OCI-M2 (cell line): Measurements from ENCODE around the gene PLEKHA5.
"Not testable (repeated sequence)": the region's sequence is repeated elsewhere in the genome, so short reads cannot be mapped to it uniquely, and the experiment has no call there.

Source experiments
- DNase-seq: peaks from one replicate; lab custom pipeline; 2025; ENCODE audit not compliant: unreplicated experiment; lab: John Stamatoyannopoulos, UW

The PLEKHA5 gene

DNA sequence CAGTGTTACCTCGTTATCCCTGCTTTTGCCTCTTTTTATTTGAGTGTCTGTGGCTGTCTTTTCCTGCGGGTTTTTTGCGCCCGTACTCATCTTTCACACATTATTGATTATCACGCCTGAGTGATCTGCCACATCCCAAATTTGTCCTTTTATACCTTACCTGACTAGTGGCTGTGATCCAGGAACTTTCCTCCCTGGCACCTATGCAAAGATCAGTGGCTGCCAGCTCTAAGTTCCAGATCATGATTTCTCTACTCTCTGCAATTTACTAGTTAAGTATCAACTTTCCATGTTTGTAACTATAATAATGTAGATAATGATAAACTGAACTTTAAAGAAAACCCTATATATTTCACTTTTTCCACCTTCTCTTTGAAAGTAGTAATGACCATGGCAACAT, 36.9 kb downstream of the PLEKHA5 start:
- no peak for DNase-seq

DNA sequence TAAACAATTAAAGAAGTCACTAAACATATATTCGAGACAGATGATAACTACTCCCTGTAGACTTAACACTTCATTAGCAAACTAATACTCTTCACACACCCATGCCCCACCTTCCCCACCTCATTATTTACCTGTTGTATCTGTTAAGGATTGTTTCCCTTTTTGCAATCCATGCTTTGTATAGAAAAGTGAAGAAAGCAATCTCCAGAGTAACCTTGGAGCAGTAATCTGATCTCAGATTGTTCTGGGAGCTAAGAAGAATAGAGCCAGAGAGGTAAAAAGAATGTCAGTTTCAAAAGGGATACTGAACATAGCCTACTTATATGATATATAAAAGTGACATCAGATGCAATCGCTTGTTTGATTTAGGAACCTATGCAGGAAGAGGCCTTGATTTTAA, 37.4 kb downstream of the PLEKHA5 start:
- DNase-seq: no peak

DNA sequence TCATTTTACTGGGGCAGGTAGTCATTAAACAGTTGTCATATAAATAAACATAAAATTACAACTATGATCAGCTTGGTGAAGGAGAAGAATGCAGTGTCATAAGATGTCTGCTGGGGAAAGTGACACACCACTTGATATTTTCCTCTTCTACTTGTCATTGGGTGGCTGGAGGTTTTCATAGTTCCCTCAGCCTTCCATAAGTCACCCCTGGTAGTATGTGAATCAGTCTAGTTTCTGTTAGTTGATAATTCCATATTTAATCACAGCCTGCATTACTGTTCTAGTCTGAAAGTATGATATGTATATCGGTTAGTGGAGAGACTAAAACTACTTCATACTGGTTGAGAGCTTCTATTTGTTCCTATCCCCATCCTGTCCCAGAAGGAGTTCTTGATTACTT, 38.2 kb downstream of the PLEKHA5 start:
- DNase-seq: no peak

DNA sequence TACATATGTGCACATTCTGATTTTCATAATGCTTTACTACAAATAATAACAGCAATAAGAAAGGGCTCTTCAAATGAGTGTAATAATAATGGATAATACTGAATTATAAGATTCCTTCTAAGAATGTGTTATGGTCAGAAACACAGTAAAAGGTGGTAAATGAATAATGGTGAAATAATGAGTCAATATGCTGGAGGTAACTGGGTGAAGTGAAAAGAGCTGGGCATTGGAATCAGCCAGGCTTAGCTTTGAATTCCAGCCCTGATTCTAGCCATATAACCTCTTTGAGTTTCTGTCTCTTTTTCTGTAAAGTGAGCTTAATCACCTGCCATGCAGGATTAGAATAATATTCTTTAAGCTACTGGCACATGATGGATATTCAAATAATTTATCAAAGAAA, 39.1 kb downstream of the PLEKHA5 start:
- DNase-seq: no peak

DNA sequence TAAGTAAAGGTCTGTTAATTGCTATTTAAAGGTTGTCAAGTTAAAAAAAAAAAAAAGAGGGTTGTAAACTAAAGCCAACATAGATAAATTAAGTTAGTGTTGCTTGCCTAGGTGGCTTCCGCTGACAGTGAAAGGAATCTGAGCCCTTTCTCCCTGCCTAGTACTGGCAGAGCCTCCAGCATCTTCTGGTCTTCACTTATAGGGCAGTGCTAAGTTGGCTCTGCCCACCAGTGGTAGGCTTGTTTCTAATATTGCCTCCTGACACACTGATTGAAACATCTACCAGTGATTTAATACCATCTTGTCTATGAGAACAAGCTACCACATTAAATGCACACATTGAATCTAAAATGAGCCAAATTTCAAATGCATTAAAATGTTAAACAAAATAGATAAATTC, 39.7 kb downstream of the PLEKHA5 start:
- DNase-seq: no peak

DNA sequence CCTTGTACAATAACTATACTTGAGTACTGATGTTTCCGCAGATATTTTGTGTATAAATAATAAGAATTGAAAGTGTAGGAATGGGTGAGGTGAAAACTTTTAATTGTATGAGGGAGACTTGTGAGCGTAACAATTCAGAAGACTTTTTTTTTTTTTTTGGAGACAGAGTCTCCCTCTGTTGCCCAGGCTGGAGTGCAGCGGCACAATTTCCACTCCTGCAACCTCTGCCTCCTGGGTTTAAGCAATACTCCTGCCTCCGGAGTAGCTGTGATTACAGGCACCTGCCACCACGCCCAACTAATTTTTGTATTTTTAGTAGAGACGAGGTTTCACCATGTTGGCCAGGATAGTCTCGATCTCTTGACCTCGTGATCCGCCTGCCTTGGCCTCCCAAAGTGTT, 40.8 kb downstream of the PLEKHA5 start:
- DNase-seq: not testable (repeated sequence)

DNA sequence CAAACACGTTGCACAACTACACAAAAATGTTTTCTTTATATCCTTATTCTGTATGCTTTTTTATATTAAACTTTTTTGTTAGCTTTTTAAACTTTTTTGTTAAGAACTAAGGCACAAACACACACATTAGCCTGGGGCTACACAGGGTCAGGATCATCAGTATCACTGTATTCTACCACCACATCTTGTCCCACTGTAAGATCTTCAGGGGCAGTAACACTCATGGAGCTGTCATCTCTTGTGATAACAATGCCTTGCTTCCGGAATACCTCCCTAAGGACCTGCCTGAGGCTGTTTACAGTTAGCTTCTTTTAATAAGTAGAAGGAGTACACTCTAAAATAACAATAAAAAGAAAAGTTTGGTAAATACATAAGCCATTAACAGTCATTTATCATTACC, 42.2 kb downstream of the PLEKHA5 start:
- DNase-seq: no peak

DNA sequence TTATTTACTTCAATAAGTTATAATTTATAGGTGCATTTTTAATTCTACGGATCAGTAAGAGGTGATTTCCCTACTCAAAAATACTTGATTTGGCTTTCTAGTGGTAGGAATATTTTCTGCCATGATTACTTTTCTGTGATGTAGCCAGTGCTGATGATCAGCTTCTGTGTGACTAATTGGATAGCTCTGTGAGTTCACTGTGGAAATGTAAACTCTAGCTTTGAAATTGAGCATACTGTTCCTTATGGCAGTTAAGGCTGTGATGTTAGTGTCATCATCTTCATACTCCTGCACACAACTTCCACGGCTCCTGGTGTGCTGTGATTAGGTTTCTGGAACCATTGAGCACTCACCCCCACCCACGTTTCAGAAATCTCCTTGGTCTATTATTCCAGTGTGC, 48.2 kb downstream of the PLEKHA5 start:
- no peak for DNase-seq

DNA sequence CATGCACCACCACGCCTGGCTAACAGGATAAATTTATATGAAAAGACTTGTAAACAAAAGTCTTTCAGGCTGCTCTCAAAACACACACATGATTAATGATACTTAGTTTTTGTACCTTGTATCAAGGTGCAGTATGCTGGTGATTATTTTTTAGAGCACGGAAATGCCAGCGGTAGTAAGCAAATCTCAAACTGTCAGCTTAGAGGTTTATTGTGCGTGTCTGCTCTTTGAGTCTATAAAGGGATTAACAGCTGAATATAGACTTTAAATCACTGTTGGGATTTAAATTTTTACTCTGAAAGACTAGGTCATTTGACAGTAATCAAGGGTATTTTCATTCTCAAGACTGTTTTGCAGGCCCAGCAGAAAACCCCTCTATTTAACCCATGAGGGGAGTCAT, 50.5 kb downstream of the PLEKHA5 start:
- DNase-seq: no peak

DNA sequence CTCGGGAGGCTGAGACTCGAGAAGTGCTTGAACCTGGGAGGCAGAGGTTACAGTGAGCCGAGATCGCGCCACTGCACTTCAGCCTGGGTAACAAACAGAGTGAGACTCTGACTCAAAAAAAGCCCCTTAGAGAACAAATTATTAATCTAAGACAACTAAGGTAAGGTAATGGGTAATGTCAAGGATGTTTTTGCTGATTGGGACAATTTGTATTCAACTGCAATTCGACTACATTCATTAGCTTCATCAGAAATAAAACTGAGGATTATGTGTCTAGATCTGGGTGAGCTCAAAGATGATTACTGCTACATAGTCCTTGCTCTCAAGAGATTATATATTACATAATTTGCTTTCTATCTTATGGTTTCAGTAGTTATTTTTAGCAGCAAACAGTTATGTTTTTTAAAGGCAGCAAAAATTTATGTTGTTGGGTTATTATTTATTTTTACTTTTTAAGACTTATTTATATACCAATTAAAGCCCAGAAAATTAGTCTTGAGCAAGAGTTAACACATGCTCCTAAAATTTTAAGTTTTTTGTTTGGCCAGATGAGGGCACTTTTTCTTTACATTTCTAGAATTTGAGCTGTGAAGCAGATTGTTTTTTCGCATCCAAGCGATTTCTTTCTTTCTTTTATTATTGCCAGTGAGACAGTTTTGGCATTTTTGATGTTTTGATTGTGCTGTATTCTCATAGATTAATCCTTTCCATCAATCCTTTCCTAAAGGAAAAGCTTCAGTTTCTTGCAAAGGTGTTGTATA, 52.3 kb downstream of the PLEKHA5 start:
- DNase-seq: no peak

DNA sequence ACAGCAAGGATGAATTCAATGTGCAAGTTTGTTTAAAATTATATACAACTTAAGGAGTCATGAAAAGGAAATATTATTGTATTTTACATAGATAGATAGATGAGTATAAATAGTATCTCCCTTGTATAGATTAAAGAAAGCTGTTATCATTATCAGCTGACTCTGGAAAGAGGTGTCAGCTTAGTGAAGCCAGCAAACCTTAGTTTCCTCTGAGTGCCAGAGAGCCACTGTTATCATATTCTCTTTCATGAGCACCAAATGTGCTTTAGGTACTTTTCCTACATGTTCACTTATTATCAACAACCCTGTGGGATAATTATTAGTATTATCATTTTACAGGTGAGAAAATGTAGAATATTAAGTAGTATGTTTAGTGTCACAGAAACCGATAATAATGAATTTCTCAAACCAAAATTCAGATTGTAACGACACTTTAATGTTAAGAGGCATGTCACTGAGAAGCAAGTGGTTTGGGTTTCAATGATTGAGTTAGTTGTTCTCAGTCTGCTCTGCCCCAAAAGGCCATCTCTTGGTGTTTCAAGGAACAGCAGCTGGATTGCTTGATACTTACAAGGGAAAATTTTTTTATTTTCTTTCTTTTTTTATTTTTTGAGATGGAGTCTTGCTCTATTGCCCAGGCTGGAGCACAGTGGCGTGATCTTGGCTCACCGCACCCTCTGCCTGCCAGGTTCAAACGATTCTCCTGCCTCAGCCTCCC, 53.7 kb downstream of the PLEKHA5 start:
- no peak for DNase-seq

DNA sequence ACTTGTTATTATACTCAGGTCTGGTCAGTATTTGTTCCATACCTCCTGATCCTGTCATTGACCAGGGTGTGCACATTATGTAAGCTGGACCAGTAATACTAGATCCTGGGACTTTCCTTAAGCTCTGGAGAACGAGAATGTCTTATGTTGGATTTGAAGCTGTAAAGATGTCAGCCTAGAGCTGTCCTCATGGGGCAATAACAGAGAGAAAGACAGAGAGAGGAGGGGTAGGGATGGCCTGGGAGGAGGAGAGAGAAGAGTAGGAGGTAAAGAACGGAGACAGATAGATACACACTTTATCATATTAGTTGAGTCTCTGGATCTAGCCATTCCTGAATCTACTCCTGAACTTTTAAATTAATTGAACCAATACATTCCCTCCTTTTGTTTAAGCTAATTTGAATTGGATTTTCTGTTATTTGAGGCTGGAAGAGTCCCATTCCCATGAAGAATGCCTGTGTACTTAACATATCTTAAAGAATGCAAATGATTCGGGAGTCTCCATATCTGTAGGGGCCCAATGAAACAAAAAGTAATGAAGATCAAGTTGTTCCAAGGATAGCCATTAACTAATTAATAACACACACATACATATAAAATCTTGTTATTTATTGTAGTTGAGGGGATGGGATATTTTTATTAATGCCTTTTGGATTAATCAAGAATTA, 55.9 kb downstream of the PLEKHA5 start:
- DNase-seq: no peak

DNA sequence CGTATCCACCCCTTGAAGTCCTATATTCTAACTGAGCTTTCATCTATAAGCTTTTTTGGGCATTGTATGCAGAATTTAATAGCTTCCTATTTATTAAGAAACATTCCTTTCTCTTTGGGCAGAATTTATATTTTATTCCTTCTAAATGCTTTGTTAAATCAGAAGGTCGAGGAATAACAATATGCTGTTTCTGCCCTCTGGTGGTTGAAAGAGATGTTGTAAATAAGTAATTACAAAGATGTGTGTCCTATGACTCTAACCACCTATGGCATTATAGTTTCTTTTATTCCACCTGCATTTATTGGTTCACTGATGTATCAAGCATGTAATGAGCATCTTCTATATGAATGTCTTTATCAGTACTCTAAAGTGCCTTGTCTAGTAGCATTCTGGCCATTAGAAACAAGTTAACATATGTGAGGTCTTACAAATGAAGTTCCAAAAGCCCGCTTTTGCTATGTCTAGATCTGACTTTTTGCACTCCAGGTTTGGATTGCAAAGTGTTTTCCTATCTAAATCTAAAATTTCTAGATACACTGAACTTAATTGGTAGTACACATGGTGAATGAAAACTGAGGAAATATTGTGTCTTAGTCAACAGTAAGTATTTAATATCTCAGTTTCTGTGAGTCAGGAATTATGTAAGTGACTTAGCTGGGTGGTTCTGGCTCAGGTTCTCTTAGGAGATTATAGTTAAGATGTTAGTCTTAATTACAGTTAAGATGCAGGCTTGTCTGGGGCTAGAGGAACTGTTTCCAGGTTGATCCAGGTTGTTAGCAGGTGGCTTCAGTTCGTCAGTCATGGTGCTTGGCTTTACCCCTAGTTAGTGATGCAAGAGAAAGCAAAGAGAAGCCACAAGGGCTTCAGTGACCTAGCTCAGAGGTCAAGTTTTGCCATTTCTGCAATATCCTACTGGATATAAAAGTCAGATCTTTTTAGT, 57.5 kb downstream of the PLEKHA5 start:
- DNase-seq: no peak

DNA sequence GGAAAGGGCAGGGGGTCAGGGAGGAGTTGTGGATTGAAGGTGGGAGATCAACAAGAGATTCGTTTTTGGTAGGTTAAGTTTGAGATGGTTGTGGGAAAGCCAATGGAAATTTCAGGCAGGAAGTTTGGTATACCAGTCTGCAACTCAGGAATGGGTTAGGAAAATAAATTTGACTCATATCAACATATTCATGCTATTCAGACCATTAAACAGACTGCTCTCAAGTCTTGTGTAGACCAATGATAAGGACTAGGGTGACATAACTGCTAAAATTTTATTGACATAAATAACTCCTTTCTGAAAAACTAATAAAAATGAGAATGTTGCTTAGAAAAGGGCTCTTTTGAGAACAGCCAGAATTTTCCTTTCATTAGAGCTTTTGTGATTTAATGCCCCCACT, 60.0 kb downstream of the PLEKHA5 start:
- DNase-seq: no peak

DNA sequence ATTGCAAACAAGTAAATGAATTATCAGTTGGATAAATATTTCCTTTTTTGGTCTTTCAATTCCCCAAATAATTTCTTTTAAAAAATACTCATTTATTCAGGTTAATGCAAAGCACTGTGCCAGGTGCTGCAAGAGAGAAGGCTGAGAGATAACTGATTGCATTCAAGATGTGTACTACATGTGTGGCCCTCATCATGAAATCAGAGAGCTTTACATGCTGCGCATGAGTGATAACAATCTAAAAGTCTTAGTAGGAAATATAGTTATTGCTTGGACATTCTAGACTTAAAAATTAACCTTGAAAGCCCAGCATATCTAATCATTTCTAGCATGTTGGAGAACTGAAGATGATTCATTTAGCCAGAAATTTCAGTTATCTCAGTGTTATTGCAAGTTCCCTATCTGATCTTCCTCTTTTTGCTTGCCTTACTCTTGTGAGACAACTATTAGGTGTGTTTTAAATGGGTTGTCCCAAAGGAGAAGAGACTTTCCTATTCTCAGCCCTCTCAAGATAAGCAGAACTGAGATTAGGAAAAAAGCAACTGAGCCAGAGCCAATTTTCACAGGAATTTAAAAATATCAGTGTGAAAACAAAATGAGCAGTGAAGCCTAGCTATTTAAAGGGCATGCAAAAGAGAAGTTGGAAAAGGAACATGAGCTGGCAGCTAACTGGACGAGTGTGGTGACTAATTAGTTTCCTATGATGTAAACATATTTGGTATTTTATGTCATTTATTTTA, 60.9 kb downstream of the PLEKHA5 start:
- no peak for DNase-seq

DNA sequence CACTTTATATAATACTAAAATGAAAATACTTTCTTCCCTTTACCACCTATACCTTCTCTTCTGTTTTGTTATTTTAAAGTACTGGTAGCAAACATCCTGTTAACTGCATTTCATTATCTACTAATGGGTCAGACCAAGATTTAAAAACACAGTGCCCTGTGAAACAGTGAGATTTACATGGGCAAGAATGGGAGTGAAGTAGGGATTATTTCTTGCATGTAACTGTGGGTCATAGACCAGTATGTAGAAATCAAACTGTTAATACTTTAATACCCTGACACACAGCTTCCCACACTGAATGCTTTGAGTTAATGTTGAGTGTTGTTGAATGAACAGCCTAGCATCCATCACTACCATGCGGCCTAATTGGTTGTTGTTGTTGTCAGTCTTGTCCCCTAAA, 61.6 kb downstream of the PLEKHA5 start:
- no peak for DNase-seq

DNA sequence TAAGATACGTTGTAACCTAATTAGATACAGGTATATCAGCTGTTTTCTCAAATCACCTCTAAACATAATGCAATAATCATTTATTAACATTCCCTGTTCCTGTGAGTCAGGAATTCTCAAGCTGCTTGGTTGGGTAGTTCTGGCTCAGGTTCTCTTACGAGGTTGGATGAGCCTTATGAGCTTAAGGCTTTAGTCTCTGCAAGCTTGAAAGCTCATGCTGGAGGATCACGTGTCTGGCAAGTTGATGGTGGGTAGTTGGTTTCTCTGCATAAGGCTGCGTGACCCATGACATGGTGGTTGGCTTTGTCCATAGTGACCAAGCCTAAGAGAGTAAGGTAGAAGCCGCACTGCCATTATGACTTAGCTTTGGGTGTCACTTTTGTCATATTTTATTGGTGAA, 62.0 kb downstream of the PLEKHA5 start:
- no peak for DNase-seq

DNA sequence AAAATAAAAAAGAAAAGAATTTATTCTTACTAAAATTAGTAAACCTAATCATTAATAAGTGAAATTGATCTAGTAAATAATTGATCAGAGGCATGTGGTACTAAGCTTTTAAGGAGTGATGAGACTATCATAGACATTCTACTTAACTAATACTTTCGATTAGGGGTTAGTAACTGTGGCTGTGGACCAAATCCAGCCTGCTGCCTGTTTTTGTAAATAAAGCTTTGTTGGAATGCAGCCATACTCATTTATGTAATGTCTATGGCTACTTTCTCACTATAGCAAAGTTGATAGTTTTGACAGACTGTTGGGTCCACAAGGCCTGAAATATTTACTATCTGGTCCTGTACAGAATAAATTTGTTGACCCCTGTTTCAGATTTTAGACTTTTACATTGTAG, 63.2 kb downstream of the PLEKHA5 start:
- DNase-seq: no peak

DNA sequence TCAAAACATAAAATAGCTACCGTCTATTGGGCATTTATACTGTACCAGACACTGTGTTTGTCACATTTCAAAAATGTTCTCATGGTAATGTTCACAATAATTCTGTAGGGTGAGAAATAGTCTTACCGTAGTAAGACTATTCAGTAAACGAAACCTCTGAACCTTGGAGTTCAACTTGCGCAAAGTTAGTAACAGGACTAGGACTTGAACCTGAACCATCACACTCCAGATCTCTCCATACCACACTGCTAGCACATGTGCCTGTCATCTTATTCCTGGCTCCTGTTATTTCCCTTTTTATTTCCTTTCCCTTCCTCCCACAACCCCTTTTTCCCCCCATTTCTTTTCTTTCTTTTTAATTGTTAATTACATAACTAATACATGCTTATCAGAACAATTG, 65.4 kb downstream of the PLEKHA5 start:
- DNase-seq: no peak

DNA sequence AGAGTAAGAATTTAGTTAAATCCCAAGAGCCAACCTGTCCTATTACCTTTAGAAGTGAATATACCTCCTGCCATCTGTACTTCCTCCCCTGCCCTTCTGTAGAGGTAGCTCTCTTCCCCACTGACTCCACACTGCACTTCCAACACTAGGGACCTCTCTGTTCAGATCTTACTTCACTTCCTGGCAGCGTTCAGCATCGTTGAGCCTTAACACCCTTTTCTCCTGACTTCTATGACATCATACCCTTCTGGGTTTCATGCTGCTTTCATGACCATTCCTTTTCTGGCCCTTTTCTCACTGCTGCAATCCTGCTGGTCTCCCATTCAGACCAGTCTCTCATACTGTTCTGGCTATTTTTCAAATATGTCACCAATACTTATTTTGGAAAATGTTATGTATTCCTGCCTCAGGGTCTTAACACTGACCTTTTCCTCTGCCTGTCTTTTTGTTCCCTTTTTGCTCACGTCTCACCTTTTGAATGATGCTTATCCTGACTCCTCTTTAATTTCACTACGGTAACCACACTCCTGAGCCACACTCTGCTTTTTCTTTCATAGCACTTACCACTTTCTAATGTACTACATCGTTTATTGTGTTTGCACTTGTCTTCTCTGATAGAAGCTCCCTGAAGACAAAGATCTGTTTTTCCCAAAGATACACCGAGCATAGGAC, 67.6 kb downstream of the PLEKHA5 start:
- no peak for DNase-seq
